22Rv1 (cell line): ENCODE data around the gene FILIP1.

Source experiments
- ZFX ChIP-seq: fragments of 450-650 bp; IDR thresholded peaks from 2 replicates; pipeline ENCODE4 v1.6.1; 2017; ENCODE audit warnings: antibody characterized with exemption, borderline replicate concordance
- TF ChIP-seq, protein P1 (sequence below): fragments of 450-650 bp; IDR thresholded peaks from 2 replicates; pipeline ENCODE4 v1.5.1; 2017; ENCODE audit warnings: mild to moderate bottlenecking

DNA sequence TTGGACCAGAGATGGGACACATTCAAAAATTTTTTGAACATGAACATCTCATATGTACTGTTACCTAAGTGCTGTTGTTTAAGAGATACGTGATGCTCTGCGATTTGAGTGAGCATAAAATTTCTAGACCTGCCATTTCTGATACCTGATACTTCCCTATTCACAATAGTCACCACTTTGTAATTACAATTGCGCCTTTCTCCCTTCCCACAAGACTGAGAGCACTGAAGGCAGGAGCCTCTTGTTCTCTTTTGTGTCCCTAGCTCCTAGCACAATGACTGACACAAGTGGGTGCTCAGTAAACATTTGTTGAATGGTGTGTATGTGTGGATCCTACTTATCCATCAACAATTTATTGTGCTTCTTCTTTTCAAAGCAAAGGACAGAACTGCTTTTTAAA is 116.2 kb downstream of the FILIP1 start:
- TF ChIP-seq, protein P1, sequence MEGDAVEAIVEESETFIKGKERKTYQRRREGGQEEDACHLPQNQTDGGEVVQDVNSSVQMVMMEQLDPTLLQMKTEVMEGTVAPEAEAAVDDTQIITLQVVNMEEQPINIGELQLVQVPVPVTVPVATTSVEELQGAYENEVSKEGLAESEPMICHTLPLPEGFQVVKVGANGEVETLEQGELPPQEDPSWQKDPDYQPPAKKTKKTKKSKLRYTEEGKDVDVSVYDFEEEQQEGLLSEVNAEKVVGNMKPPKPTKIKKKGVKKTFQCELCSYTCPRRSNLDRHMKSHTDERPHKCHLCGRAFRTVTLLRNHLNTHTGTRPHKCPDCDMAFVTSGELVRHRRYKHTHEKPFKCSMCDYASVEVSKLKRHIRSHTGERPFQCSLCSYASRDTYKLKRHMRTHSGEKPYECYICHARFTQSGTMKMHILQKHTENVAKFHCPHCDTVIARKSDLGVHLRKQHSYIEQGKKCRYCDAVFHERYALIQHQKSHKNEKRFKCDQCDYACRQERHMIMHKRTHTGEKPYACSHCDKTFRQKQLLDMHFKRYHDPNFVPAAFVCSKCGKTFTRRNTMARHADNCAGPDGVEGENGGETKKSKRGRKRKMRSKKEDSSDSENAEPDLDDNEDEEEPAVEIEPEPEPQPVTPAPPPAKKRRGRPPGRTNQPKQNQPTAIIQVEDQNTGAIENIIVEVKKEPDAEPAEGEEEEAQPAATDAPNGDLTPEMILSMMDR, result no peak
- TF ChIP-seq ZFX, result no peak
